Omental fat pad (tissue), 4 donors: ENCODE data around the gene SLC25A1. TPM values are rescaled to one million over a fixed set of nuclear protein-coding genes. Genes with fewer than 3 reads are reported as not detected.

Experiments
- ATAC-seq: fragments of 150-250 bp; one replicate; pipeline ENCODE4 v1.9.1; 2016; ENCODE audit warnings: mild to moderate bottlenecking, moderate library complexity; ENCODE audit not compliant: low FRiP score
- DNase-seq: peaks from one replicate; pipeline ENCODE4 v3.0.0-alpha.2; 2019; ENCODE audit warnings: low spot score
- total RNA-seq, 4 donors: library from RNA; depleted of rRNA; stranded (reverse); fragments of >200 nt; gene quantifications; one replicate each; pipeline ENCODE4 v1.1.0, GENCODE V29; 2016
- TF ChIP-seq, protein P1 (sequence below), 3 donors: fragments of 450-650 bp; IDR thresholded peaks; one replicate each; pipeline ENCODE4 v1.5.1; 2016 to 2017; ENCODE audit warnings: antibody characterized with exemption in 3 of 3, mild to moderate bottlenecking in 3 of 3, moderate library complexity in 2 of 3

The SLC25A1 gene
- total RNA-seq, 4 donors from 2014 or later, result 76.4 to 135 (median 97.4) TPM

DNA sequence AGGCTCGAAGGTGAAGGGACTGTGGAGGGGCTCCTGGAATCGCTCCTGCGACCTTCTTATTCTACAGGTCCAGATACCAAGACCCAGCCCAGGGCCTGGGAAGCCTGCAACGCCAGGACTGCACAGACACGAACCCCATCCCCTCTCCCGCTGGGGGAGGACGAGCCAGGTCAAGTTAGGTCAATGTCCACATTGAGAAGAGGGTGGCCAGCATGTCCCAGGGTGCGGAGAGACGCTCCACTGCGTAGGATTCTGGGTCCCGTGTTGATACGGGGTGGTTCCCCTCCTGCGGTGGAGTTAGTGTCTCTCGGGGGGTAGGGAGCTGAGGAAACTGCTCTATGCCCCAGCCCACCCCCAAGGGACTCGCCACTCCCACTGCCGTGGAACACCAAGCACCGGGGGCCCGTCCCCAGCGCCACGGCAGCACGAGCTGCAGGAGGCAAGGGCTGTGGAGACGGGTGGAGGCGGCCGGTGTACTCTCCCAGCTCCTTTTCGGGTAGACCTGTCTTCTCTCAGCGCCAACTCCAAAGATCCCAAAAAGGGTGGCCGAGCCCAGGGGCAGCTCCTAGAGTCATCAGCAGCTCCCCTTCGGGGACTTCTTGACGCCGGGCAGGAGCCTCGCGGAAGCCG, 30.0 kb downstream of the SLC25A1 start:
- DNase-seq, result no peak
- ATAC-seq, result no peak
- TF ChIP-seq, protein P1, sequence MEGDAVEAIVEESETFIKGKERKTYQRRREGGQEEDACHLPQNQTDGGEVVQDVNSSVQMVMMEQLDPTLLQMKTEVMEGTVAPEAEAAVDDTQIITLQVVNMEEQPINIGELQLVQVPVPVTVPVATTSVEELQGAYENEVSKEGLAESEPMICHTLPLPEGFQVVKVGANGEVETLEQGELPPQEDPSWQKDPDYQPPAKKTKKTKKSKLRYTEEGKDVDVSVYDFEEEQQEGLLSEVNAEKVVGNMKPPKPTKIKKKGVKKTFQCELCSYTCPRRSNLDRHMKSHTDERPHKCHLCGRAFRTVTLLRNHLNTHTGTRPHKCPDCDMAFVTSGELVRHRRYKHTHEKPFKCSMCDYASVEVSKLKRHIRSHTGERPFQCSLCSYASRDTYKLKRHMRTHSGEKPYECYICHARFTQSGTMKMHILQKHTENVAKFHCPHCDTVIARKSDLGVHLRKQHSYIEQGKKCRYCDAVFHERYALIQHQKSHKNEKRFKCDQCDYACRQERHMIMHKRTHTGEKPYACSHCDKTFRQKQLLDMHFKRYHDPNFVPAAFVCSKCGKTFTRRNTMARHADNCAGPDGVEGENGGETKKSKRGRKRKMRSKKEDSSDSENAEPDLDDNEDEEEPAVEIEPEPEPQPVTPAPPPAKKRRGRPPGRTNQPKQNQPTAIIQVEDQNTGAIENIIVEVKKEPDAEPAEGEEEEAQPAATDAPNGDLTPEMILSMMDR (IDR thresholded peaks at IDR 0.05), result no peak

DNA sequence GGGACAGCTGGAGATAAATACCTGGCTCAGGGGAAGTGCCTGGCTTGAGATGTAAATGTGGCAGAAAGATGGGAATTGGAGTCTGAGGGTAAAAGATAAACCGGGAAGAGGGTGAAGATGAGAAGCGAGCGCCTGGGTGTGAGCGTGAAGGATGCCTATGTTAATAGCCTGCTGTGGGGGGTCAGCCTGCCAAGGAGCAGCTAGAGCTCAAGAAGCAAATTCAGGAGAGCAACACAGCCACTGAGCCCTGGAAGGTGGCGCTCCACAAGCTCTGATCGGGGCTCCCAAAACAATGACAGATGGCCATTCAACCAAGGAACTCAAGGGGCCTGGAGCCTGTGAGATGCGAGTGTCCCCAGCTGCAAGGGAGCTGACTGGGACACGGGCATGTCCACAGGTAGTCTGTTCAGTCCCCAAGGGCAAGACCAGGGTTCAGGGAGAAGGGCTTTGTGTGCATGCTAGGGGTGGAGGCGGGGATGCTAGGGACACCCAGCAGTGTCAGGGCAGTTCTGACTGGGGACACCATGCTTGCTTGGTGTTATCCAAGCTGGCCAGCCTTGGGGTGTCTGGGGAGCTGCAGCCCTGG, 31.2 kb downstream of the SLC25A1 start:
- DNase-seq, result no peak
- TF ChIP-seq, protein P1 (IDR thresholded peaks at IDR 0.05), result no peak
- ATAC-seq, result no peak

DNA sequence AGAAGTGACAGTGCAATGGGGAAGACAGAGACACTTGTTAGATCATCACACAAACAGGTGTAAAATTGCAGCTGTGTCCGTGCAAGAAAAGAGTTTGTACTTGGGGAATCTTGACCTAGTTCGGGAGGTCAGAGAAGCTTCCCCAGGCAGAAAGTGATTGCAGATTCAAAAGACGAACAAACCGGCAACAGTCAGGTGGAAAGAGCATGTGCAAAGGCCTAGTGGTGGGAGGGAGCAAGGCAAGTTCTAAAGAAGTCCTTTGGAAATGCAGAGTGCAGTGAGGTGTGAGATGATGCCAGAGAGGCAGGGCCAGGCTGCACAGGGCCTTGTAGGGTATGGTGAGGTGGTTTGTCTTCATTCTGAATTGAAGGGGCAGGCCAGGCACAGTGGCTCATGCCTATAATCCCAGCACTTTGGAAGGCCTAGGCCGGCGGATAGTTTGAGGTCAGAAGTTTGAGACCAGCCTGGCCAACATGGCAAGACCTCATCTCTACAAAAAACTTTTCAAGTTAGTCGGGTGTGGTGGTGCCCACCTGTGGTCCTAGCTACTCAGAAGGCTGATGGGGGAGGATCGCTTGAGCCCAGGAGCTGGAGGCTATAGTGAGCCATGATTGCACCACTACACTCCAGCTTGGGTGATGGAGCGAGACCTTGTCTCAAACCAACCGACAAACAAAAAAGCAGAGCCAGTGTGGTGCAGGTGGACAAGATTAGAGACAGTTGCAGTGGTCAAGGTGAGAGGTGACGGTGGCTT, 32.1 kb downstream of the SLC25A1 start:
- DNase-seq (no peak), ATAC-seq (no peak)
- TF ChIP-seq, protein P1 (IDR thresholded peaks at IDR 0.05), result no peak

DNA sequence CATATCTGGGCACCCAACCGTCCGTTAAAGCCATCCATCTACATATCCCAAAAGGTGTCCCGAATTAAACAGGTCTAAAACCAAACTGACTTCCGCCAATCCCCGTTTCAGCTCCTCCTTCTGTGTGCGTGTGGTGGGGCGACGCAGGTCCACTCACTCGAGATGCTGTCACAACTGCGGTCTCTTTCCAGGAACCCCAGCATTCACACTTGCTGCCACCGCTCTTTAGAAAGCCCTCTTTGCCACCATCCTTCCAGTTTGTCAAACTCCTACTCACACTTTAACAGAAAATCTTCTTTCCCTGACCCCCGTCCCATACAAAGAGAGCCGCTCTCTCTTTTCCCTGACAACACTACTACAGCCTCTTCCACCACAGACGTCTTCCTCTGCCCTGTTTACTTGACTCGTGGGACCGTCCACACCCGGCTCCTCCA, 34.6 kb downstream of the SLC25A1 start:
- TF ChIP-seq, protein P1 (IDR thresholded peaks at IDR 0.05), result no peak
- no peak for DNase-seq
- ATAC-seq, result no peak

DNA sequence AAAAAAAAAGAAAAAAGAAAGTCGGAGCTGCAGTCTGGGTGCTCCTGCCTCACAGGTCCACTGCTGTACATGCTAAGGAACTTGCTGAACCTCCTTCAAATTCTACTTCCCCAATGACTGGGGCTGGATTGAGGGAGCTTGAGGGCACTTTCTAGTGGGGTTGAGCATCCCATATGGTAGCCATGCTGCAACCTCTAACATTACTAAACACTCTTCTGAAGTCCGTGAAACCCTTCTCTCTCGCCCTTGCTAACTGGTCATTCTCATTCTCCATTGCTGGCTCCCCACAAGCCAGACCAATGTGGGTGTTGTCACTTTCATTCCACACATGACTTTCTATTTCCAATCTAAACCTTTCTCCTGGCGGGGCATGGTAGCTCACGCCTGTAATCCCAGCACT, 35.3 kb downstream of the SLC25A1 start:
- ATAC-seq (no peak), DNase-seq (no peak)
- TF ChIP-seq, protein P1 (IDR thresholded peaks at IDR 0.05), result no peak

DNA sequence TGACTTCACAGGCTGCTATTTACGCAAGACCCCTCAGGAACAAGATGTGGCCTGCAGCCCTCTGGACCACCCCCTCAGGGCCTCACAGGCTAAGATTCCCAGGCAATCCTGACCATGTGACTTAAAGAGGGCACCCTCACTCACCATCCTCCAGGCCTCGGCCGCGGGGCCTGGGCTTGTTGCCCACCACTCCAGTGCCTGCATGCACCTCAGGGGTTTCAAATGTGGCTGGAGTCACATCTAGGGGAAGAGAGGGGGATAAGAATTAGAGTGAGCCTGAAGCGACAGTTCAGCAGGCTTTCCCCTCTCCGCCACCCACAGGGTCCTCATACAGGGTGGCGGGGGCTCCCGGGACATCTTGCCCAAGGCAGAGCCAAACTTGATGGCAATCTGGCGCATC, 36.1 kb downstream of the SLC25A1 start:
- ATAC-seq (no peak), DNase-seq (no peak)
- TF ChIP-seq, protein P1 (IDR thresholded peaks at IDR 0.05), result no peak
